ENCODE measurements around the gene SLC51A. TPM values are rescaled to one million over a fixed set of nuclear protein-coding genes. Genes with fewer than 3 reads are reported as not detected.

SLC51A gene
- total and polyA plus RNA-seq, 2 of the 13 experiments (the other 11 are each of a cell fraction or from before 2014, with no cell fraction given), result 4.3 to 48.8 TPM

DNA sequence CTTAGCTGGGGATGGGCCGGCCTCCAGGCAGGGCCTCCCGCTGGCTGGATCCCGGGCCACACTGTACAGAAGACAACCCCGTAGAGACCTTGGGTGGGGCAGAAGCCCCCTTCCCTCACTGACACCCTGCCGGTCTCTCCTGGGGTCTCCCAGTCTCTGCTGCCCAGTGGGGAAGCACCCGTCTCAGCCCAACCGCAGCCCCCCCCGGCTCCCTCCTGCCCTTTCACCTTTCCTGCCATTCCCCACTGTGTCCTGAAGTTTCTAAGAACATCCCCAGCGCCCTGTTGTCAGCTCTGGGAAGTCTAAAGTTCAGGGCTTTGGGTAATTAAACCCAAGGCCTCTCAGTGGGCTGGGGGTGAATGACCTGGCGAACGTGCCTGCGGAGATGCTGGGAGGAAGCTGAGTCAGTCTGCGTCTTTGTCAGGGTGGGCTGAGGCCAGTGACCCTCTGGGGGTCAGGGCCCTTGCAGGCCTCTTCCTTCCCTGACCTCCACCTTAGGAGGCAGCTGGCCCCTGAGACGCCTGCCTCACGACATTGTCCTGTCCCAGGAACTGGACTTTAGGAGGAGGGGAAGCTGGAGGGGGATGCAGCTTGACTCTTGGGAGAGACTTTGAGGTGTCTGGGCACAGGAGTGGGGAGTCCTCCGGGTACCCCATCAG lies 1.4 kb upstream of the SLC51A start:
- DNase-seq (ENCODE audit: low spot score), result peak; percentile 75
- Histone ChIP-seq H3K4me2 (ENCODE audit: low read depth, low read length) (peak overlapping the region; percentile 79), H3K79me2 (ENCODE audit: insufficient read depth, low read length) (no peaks in the 10 kb centered on the region), H2AFZ (ENCODE audit: low read length) (no peak overlapping the region), H3K27me3 (ENCODE audit: control insufficient read depth in 1 of 2, insufficient read depth in 2 of 2, low read length in 2 of 2) (no peaks in the 10 kb centered on the region; a peak in 1 of 5 replicates), H3K36me3 (replicated peaks in 1 of 2; ENCODE audit: control insufficient read depth in 1 of 2, insufficient read depth in 2 of 2, low read length in 2 of 2) (no peaks in the 10 kb centered on the region), H3K4me1 (ENCODE audit: insufficient read depth, low read length) (peaks cover 94% of the 10 kb centered on the region), H4K20me1 (ENCODE audit: insufficient read depth, low read length) (no peaks in the 10 kb centered on the region), H3K9ac (ENCODE audit: insufficient read depth, low read depth, low read length) (no peak overlapping the region), H3K4me3 (replicated peaks in 1 of 3; ENCODE audit: insufficient read depth in 1 of 3, low read depth in 2 of 3, low read length in 3 of 3) (peak overlapping the region; percentile 40 to 79 (median 63)), H3K27ac (ENCODE audit: extremely low read length, insufficient read depth, low read length) (peak overlapping the region; percentile 71), H3K9me3 (ENCODE audit: low read length) (no peaks in the 10 kb centered on the region)
- intact Hi-C loops (cut with micrococcal nuclease; ENCODE audit: unreplicated experiment), result loop anchor here (5.0 kb wide), 1 partner anchor 302 kb away; the partner anchor contains the start of gene SMCO1
- BruUV-seq (replicated peaks), result no TSS peak
- CTCF ChIA-PET (ENCODE audit: low intra/inter-chr PET ratio, low total read pairs), result no interaction called here
- FAIRE-seq, result peak; percentile 77
- in situ Hi-C loops (cut with HindIII; ENCODE audit: extremely low pct_ligation_motif_present, low pct_unique_long_range_greater_than_20kb), result no loop called here
- POLR2A ChIA-PET, result interaction anchor here (0.7 to 2.8 kb wide), 6 partner anchors 12 to 218 kb away, joined by 3 to 13 read pairs (median 3); no protein-coding TSS in a partner anchor
- 0% methylated on average over 5 of the region's 16 CpGs for whole genome bisulfite sequencing (ENCODE audit: low lambda C conversion rate)
- peak; percentile 63 for ATAC-seq
- TF ChIP-seq, protein P1, sequence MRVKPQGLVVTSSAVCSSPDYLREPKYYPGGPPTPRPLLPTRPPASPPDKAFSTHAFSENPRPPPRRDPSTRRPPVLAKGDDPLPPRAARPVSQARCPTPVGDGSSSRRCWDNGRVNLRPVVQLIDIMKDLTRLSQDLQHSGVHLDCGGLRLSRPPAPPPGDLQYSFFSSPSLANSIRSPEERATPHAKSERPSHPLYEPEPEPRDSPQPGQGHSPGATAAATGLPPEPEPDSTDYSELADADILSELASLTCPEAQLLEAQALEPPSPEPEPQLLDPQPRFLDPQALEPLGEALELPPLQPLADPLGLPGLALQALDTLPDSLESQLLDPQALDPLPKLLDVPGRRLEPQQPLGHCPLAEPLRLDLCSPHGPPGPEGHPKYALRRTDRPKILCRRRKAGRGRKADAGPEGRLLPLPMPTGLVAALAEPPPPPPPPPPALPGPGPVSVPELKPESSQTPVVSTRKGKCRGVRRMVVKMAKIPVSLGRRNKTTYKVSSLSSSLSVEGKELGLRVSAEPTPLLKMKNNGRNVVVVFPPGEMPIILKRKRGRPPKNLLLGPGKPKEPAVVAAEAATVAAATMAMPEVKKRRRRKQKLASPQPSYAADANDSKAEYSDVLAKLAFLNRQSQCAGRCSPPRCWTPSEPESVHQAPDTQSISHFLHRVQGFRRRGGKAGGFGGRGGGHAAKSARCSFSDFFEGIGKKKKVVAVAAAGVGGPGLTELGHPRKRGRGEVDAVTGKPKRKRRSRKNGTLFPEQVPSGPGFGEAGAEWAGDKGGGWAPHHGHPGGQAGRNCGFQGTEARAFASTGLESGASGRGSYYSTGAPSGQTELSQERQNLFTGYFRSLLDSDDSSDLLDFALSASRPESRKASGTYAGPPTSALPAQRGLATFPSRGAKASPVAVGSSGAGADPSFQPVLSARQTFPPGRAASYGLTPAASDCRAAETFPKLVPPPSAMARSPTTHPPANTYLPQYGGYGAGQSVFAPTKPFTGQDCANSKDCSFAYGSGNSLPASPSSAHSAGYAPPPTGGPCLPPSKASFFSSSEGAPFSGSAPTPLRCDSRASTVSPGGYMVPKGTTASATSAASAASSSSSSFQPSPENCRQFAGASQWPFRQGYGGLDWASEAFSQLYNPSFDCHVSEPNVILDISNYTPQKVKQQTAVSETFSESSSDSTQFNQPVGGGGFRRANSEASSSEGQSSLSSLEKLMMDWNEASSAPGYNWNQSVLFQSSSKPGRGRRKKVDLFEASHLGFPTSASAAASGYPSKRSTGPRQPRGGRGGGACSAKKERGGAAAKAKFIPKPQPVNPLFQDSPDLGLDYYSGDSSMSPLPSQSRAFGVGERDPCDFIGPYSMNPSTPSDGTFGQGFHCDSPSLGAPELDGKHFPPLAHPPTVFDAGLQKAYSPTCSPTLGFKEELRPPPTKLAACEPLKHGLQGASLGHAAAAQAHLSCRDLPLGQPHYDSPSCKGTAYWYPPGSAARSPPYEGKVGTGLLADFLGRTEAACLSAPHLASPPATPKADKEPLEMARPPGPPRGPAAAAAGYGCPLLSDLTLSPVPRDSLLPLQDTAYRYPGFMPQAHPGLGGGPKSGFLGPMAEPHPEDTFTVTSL (CRISPR knock-in tag; IDR thresholded peaks at IDR 0.05; ENCODE audit: borderline replicate concordance), result peak; percentile 85; the same call in 1 of the 2 replicates
- TF ChIP-seq MTA1 (CRISPR knock-in tag; IDR thresholded peaks at IDR 0.05; ENCODE audit: borderline replicate concordance), result 0 out of 2 replicates have a peak, but pooled peaks have one; percentile 98
- TF ChIP-seq RARA (CRISPR knock-in tag; IDR thresholded peaks at IDR 0.05), result peak; percentile 96
- TF ChIP-seq HOXA3 (CRISPR knock-in tag; IDR thresholded peaks at IDR 0.05), result peak; percentile 83
- TF ChIP-seq ZNF335 (CRISPR knock-in tag; IDR thresholded peaks at IDR 0.05), result peak; percentile 81
- peak; percentile 55; the same call in 1 of the 2 replicates for TF ChIP-seq ZMYM4 (CRISPR knock-in tag; IDR thresholded peaks at IDR 0.05)
- TF ChIP-seq NR2F6 (IDR thresholded peaks at IDR 0.05), result peak; percentile 98
- peak; percentile 98 for TF ChIP-seq NR2F6 (CRISPR knock-in tag; IDR thresholded peaks at IDR 0.05)
- TF ChIP-seq, protein P2, sequence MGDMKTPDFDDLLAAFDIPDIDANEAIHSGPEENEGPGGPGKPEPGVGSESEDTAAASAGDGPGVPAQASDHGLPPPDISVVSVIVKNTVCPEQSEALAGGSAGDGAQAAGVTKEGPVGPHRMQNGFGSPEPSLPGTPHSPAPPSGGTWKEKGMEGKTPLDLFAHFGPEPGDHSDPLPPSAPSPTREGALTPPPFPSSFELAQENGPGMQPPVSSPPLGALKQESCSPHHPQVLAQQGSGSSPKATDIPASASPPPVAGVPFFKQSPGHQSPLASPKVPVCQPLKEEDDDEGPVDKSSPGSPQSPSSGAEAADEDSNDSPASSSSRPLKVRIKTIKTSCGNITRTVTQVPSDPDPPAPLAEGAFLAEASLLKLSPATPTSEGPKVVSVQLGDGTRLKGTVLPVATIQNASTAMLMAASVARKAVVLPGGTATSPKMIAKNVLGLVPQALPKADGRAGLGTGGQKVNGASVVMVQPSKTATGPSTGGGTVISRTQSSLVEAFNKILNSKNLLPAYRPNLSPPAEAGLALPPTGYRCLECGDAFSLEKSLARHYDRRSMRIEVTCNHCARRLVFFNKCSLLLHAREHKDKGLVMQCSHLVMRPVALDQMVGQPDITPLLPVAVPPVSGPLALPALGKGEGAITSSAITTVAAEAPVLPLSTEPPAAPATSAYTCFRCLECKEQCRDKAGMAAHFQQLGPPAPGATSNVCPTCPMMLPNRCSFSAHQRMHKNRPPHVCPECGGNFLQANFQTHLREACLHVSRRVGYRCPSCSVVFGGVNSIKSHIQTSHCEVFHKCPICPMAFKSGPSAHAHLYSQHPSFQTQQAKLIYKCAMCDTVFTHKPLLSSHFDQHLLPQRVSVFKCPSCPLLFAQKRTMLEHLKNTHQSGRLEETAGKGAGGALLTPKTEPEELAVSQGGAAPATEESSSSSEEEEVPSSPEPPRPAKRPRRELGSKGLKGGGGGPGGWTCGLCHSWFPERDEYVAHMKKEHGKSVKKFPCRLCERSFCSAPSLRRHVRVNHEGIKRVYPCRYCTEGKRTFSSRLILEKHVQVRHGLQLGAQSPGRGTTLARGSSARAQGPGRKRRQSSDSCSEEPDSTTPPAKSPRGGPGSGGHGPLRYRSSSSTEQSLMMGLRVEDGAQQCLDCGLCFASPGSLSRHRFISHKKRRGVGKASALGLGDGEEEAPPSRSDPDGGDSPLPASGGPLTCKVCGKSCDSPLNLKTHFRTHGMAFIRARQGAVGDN (CRISPR knock-in tag; IDR thresholded peaks at IDR 0.05), result peak; percentile 90
- TF ChIP-seq, protein P3, sequence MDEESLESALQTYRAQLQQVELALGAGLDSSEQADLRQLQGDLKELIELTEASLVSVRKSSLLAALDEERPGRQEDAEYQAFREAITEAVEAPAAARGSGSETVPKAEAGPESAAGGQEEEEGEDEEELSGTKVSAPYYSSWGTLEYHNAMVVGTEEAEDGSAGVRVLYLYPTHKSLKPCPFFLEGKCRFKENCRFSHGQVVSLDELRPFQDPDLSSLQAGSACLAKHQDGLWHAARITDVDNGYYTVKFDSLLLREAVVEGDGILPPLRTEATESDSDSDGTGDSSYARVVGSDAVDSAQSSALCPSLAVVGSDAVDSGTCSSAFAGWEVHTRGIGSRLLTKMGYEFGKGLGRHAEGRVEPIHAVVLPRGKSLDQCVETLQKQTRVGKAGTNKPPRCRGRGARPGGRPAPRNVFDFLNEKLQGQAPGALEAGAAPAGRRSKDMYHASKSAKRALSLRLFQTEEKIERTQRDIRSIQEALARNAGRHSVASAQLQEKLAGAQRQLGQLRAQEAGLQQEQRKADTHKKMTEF (CRISPR knock-in tag; IDR thresholded peaks at IDR 0.05), result peak; percentile 88
